HFF-Myc (cell line): Measurements from ENCODE around the gene ERVH48-1.
"Not testable (repeated sequence)": the region's sequence is repeated elsewhere in the genome, so short reads cannot be mapped to it uniquely, and the experiment has no call there.

Experiments used
- DNase-seq: peaks from one replicate; pipeline ENCODE4 v3.0.0-alpha.2; 2011; ENCODE audit warnings: low read depth; ENCODE audit errors: extremely low read depth
- H3K4me3 ChIP-seq: replicated peaks from 2 replicates; pipeline ENCODE4 v1.5.1; 2011; ENCODE audit warnings: low read depth, mild to moderate bottlenecking, control low read depth, low read length
- CTCF ChIP-seq: IDR thresholded peaks from 2 replicates; pipeline ENCODE4 v1.5.1; 2012; ENCODE audit warnings: mild to moderate bottlenecking, low read depth, low read length, control low read depth; ENCODE audit errors: missing control alignments

Gene ERVH48-1

DNA sequence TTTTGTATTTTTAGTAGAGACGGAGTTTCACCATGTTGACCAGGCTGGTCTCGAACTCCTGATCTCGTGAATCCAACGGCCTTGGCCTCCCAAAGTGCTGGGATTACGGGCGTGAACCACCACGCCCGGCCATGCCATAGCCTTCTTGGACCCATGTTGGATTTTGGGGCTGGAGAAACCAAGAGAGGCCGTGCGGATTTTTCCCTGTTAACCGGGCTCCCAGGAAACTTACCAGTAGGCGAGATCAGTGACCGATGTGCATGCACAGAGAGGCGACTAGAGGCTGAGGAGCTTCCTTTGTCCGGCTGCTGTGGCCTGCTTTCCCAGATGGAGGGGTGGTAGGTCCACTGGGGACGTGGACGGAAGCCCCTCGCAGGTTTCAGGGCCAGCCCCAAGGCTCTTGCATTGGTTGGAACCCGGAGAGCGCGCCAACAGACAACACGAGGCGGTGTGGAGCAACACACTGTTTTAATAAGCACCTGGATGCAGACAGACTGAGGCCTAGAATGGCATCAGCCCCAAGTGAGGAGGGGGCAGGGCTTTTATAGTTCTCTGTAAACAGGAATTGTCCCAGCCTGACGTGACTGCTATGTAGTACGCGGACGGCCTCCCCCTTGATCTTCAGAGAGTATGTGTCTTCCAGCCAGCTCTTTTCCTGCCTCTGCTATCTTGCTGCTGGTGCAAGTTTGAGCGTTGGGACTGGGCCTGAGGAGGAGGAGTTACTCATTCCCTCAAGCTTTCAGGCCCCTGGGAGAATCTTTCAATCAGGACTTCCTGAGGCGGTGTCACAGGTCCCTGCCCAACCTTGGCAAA is at the start of gene ERVH48-1:
Gene ERVH48-1 (minus strand): TSS at position 517 of the 813 bp plus-strand sequence. CDS start 6,624 bp downstream, outside the sequence.
- DNase-seq = no peak
- no peak within 1 kb of the TSS for H3K4me3 ChIP-seq
- TF ChIP-seq CTCF = no peak

- TF ChIP-seq CTCF = no peak
Observed at GRCh38 chr21:42973991-42974831, 48.8 kb upstream of the ERVH48-1 start, which contains the start of gene PKNOX1. Gene PKNOX1, plus strand, starts transcription at chr21:42974562. Its CDS starts 29,820 bp downstream, at chr21:43004382.

GRCh38 chr21:42973309-42973990 is 48.0 kb upstream of the ERVH48-1 start:
- TF ChIP-seq CTCF = no peak
- no peak for DNase-seq
- peak overlapping the region; percentile 55 for H3K4me3 ChIP-seq

More at GRCh38 chr21:42973991-42974831, 48.8 kb upstream of the ERVH48-1 start, which contains the start of gene PKNOX1:
- H3K4me3 ChIP-seq = peak within 1 kb of the TSS; percentile 81
- peak; percentile 94 for DNase-seq

DNA sequence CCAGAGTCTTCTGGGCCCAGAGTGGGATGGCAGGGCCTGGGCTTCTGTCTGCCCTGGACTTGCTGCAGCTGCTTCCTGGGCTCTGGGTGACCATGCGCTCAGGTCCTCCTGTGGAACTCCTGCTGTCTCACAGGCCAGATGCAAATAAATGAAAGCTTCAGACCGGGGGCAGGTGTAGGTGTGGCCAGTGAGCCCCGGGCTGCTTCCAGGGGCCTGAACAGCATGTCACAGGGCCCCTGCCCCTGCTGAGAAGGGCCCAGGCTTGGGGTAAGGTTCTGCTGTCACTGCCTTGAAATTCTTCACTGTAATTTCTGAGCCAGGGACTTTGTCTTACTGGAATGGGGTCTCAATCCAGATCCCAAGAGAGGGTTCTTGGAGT is 46.5 kb upstream of the ERVH48-1 start:
- TF ChIP-seq CTCF = no peak
- no peak for DNase-seq
- H3K4me3 ChIP-seq = no peak overlapping the region

- no peak overlapping the region for H3K4me3 ChIP-seq
- no peak for TF ChIP-seq CTCF
- DNase-seq = no peak
Observed at GRCh38 chr21:42970946-42971653, 45.7 kb upstream of the ERVH48-1 start.

DNA sequence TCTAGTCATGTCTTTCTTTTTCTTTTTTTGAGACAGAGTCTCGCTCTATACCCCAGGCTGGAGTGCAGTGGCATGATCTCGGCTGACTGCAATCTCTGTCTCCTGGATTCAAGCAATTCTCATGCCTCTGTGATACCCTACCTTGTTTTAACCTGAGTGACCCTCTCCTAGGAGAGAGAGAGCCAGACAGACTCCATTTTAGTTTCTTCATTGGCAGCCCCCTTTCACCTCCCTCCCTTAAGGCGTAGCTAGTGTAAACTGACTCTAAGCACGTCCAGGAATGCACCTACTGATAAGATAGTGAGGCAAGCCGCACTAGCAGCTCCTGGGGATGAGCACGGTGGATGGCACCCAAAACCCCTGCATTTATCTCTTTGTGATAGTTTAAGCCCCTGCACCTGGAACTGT is 43.8 kb upstream of the ERVH48-1 start:
- no peak for TF ChIP-seq CTCF
- H3K4me3 ChIP-seq = no peak overlapping the region
- no peak for DNase-seq

DNA sequence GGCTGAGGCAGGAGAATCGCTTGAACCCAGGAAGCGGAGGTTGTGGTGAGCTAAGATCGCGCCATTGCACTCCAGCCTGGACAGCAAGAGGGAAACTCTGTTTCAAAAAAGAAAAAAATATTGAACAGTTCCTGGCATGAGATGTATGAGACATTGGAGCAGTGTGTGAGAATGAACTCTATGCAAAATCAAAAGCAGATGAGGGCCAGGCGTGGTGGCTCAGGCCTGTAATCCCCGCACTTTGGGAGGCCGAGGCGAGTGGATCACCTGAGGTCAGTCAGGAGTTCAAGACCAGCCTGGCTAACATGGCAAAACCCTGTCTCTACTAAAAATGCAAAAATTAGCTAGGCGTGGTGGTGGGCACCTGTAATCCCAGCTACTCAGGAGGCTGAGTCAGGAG is 42.2 kb upstream of the ERVH48-1 start:
- DNase-seq, H3K4me3 ChIP-seq: not testable (repeated sequence)
